Hematopoietic multipotent progenitor cell treated with erythropoietin and hydrocortisone succinate and interleukin-3 and kit ligand, for 15 days (in vitro differentiated cells): ENCODE results near the gene EPHB2.

Experiments used
- DNase-seq: peaks from one replicate; pipeline ENCODE4 v3.0.0-alpha.2; 2015; ENCODE audit warnings: low spot score

EPHB2 gene

GRCh38 chr1:22751124-22751531, 40.5 kb downstream of the EPHB2 start:
- DNase-seq = no peak

GRCh38 chr1:22752339-22752738, 41.7 kb downstream of the EPHB2 start:
- no peak for DNase-seq

GRCh38 chr1:22753481-22753971, 42.9 kb downstream of the EPHB2 start:
- no peak for DNase-seq

GRCh38 chr1:22754106-22754768, 43.6 kb downstream of the EPHB2 start:
- DNase-seq = no peak

- DNase-seq = no peak
Measured at GRCh38 chr1:22754824-22755223, 44.2 kb downstream of the EPHB2 start.

GRCh38 chr1:22755641-22756040, 45.0 kb downstream of the EPHB2 start:
- no peak for DNase-seq

- DNase-seq = no peak
Measured at GRCh38 chr1:22756125-22756735, 45.6 kb downstream of the EPHB2 start.

GRCh38 chr1:22760455-22760854, 49.8 kb downstream of the EPHB2 start:
- no peak for DNase-seq

GRCh38 chr1:22761101-22761500, 50.5 kb downstream of the EPHB2 start:
- DNase-seq = no peak

- DNase-seq = no peak
Measured at GRCh38 chr1:22761821-22762220, 51.2 kb downstream of the EPHB2 start.

- no peak for DNase-seq
Measured at GRCh38 chr1:22763487-22764200, 53.0 kb downstream of the EPHB2 start.

- DNase-seq = no peak
Measured at GRCh38 chr1:22767852-22768251, 57.2 kb downstream of the EPHB2 start.

- no peak for DNase-seq
Measured at GRCh38 chr1:22769932-22770331, 59.3 kb downstream of the EPHB2 start.

- no peak for DNase-seq
Measured at GRCh38 chr1:22772014-22772413, 61.4 kb downstream of the EPHB2 start.

GRCh38 chr1:22773981-22774832, 63.6 kb downstream of the EPHB2 start:
- no peak for DNase-seq

- DNase-seq = no peak
Measured at GRCh38 chr1:22774833-22775182, 64.2 kb downstream of the EPHB2 start.

GRCh38 chr1:22775478-22775877, 64.8 kb downstream of the EPHB2 start:
- no peak for DNase-seq

- no peak for DNase-seq
Measured at GRCh38 chr1:22776035-22776613, 65.5 kb downstream of the EPHB2 start.

- DNase-seq = no peak
Measured at GRCh38 chr1:22777388-22778057, 66.9 kb downstream of the EPHB2 start.

- DNase-seq = no peak
Measured at GRCh38 chr1:22778408-22778807, 67.8 kb downstream of the EPHB2 start.

- DNase-seq = no peak
Measured at GRCh38 chr1:22778862-22779520, 68.4 kb downstream of the EPHB2 start.
